ENCODE measurements around the gene AKAP9.

DNA sequence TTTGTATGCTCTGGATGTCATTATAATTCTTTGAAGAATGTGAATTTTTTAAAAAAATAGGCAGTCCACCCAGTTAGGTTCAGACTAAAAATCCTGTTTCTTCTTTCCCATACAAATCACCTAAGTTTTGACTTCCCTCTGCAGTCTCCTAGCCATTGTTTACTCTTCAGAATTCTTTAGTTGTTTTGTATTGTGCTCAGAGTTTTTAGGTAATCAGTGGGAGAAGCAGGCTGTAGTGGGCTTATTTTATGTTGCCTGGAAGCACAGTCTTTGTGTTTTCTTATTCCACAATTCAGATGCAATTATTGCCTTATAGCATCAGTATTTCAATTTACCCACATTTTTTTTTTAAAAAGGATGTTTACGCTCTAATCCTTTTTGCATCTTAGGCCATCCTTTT, 94.9 kb downstream of the AKAP9 start:
- TF ChIP-seq, protein P1, sequence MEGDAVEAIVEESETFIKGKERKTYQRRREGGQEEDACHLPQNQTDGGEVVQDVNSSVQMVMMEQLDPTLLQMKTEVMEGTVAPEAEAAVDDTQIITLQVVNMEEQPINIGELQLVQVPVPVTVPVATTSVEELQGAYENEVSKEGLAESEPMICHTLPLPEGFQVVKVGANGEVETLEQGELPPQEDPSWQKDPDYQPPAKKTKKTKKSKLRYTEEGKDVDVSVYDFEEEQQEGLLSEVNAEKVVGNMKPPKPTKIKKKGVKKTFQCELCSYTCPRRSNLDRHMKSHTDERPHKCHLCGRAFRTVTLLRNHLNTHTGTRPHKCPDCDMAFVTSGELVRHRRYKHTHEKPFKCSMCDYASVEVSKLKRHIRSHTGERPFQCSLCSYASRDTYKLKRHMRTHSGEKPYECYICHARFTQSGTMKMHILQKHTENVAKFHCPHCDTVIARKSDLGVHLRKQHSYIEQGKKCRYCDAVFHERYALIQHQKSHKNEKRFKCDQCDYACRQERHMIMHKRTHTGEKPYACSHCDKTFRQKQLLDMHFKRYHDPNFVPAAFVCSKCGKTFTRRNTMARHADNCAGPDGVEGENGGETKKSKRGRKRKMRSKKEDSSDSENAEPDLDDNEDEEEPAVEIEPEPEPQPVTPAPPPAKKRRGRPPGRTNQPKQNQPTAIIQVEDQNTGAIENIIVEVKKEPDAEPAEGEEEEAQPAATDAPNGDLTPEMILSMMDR (IDR thresholded peaks at IDR 0.05; ENCODE audit: low read depth, low read length) = no peak
- TF ChIP-seq MAX (IDR thresholded peaks at IDR 0.05; ENCODE audit: low read depth, low read length) = no peak
- no peak for TF ChIP-seq POLR2A (IDR thresholded peaks at IDR 0.05; ENCODE audit: extremely low read depth, insufficient read length)
- TF ChIP-seq MYC (IDR thresholded peaks at IDR 0.05; ENCODE audit: low read depth, low read length) = no peak
